SW480 (cell line): ENCODE data around the gene RBM42.
A peak's percentile ranks its signal among the peaks of the same experiment; 100 is the strongest.
"Not testable (repeated sequence)": the region's sequence is repeated elsewhere in the genome, so short reads cannot be mapped to it uniquely, and the experiment has no call there.

Experiments
- DNase-seq: peaks from one replicate; pipeline ENCODE4 v3.0.0-alpha.2; 2016; ENCODE audit warnings: low spot score

The RBM42 gene

GRCh38 chr19:35628565-35629331, at the start of gene RBM42:
TSS of gene RBM42 (plus strand) at chr19:35629036. CDS start at chr19:35629154, 118 bp downstream.
- DNase-seq, result peak; percentile 100

DNA sequence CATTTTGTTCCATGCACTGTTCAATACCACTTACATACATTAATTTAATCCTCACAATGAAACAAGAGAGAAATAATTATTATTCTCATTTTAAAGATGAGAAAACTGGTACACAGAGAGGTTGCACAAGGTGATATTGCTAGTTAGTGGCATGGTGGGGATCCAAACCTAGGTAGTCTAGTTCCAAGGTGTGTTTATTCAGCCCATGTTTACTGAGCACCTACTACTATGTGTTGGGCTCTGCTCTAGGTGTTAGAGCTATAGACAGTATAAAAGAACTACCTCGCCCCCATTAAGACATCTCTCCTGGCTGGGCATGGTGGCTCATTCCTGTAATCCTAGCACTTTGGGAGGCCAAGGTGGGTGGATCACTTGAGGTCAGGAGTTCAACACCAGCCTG, 46.1 kb upstream of the RBM42 start:
- no peak for DNase-seq

DNA sequence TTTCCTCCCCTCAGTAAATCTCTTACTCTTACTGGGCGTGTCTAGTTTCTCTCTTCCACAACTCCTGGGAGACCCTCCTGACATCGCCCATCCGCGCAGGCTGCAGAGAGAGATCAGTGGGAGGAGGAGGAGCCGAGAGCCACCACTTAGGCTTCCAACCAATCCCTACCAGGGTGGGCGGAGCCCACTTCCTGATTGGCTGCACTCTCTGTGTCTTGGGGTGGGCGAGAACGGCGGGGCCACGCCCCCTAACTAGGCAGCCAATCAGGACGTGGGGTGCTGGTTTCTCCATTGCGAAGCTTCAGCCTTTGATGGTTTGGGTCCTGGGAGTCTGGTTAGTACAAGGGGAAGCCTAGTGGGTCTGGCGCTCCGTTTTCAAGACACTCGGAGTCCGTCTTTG, 43.0 kb upstream of the RBM42 start, which contains the start of gene PMIS2:
PMIS2 (plus strand) TSS at position 326 of the 400 bp plus-strand sequence. CDS start 87 bp downstream, outside the sequence.
- no peak for DNase-seq

DNA sequence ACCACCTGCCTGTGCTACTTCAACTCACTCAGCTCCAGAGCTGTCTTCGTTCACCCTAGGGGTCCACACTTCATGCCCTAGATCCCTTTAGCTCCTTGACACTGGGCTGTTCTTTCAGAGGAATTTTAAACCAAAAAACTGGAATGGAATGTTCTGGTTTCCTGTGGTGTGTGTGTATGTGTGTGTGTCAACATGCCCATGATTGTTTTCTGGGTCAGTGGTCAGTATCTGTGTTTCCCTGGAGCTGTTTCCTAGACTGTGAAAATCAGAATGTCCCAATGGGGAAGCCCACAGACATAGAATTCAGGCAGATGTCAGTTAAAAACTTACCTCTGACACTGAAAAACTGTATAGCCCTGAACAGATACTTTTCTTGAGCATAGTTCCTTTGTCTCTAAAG, 41.5 kb upstream of the RBM42 start:
- no peak for DNase-seq

- no peak for DNase-seq
These were observed 38.0 kb upstream of the RBM42 start for GRCh38 chr19:35590875-35591274.

- DNase-seq, result peak; percentile 49
These were observed 36.6 kb upstream of the RBM42 start for GRCh38 chr19:35592226-35592625.

- DNase-seq, result not testable (repeated sequence)
These were observed 33.8 kb upstream of the RBM42 start for GRCh38 chr19:35595026-35595425.

GRCh38 chr19:35595928-35596327, 32.9 kb upstream of the RBM42 start:
- DNase-seq, result no peak

DNA sequence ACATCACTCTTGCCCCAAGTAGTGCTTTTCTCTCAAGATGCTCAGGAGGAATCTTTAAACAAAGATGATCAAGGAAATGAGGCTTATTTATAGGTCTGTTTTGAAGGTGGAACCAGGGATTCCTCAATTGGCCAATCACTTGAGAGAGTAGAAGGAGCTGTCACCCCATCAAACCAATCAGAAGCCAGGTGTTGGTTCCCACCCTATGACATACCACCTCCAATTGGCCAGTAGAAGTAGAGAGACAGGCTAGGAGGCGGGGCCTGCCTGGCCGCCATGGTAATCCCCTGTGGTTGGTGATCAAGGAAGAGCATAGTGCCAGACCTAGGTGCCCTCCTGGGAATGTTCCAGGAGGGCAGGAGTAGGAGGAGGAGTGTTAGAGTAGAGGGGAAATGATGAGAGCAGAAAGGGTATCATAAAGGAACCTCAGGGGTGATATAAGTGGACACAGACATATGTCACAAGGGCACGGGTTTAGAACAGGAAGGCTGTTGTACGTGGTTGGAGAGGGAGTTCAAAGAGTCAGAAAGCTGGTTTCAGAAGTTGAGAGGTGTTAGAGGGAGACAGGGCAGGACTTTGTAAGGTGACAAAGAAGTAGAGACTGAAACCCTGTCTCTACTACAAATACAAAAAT, 32.4 kb upstream of the RBM42 start:
- DNase-seq, result peak; percentile 84

- DNase-seq, result no peak
These were observed 26.9 kb upstream of the RBM42 start for GRCh38 chr19:35601971-35602370.

- DNase-seq, result peak; percentile 61
These were observed 24.4 kb upstream of the RBM42 start for GRCh38 chr19:35604436-35604835.

DNA sequence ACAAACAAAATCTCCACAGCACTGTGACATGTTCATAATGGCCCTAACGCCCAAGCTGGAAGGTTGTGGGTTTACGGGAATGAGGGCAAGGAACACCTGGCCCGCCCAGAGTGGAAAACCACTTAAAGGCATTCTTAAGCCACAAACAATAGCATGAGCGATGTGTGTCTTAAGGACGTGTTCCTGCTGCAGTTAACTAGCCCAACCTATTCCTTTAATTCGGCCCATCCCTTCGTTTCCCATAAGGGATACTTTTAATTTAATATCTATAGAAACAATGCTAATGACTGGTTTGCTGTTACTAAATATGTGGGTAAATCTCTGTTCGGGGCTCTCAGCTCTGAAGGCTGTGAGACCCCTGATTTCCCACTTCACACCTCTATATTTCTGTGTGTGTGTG, 21.7 kb upstream of the RBM42 start:
- not testable (repeated sequence) for DNase-seq

GRCh38 chr19:35607661-35608060, 21.2 kb upstream of the RBM42 start:
- DNase-seq, result no peak

DNA sequence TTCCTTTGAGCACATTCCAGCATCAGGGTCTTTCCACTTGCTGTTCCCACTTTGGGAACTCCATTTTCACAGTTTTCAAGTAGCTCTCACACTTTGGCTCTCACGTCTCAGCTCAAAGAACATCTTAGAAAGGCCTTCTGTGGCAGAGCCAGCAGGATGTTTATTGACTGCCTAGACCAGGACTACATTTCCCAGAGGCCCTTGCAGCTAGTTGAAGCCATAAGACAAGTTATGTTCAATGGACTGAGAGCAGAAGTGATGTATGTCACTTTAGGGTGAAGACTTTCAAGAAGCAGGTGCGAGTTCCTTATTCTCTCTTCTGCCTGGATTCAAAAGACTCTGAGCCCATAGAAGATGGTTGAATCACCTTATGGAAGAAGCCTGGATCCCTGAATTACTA, 20.6 kb upstream of the RBM42 start:
- no peak for DNase-seq

GRCh38 chr19:35609851-35610353, 18.9 kb upstream of the RBM42 start:
- DNase-seq, result peak; percentile 33

DNA sequence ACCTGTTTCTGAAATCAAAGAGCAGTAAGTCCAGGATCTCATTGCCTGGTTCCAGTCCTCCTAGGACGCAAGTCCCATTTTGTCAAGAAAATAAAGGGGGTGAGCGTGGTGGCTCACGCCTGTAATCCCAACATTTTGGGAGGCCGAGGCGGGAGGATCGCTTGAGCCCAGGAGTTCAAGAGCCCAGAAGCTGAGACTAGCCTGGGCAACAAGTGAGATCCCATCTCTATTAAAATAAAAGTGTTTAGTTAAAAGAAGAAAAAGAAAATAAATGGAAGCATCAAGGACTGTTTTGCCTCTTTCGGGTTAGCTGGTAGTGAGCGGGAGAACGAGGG, 16.6 kb upstream of the RBM42 start:
- DNase-seq, result no peak

DNA sequence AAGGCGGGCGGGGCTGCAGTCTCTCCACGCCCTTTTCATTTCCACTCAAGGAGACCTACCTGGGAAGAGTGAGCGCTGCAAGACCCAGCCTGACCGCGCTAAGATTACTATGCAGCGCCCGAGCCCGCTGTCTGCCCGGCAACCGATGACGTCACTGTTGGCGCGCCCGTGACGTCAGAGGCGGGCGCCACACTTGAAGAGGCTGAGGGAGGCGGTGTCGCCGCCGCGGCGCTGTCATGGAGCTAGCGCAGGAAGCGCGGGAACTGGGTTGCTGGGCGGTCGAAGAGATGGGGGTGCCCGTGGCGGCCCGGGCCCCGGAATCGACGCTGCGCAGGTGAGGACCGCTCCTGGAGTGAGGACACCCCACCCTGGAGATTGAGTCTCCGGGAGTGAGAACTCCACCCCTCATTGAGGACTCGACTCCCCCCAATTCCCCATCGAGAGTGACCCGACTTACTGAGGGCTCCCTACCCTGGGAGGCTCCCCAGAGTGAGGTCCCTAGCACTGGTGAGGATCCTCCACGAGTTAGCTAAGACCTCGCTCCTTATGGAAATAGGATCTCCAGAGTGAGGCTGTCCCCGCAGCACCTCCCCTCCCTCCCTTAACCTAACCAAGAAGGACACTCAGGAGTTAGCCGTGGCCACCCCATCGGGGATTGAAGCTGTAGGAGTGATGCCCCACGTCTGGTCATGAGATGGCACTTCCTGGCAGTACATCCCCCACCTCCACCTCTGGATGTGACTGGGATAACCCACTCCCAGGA, 16.1 kb upstream of the RBM42 start, which contains the start of gene HAUS5:
HAUS5 (plus strand) TSS at position 177 of the 763 bp plus-strand sequence; CDS start at position 237, 60 bp downstream.
- DNase-seq, result peak; percentile 95

DNA sequence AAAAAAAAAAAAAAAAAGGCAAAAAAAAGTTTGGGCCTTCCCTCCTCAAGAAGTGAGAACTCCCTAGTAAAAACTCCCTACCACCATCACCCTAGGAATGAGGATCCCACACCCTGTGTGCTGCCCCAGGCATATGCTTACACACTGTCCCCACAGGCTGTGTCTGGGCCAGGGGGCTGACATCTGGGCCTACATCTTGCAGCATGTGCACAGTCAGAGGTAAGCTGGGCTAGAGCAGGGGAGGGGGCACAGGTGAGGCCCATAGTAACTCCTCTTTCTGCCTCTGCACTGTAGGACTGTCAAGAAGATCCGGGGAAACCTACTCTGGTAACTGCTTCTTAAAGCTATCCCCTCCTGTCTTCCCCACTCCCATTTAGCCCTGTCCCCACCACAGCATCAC, 15.3 kb upstream of the RBM42 start:
- no peak for DNase-seq

DNA sequence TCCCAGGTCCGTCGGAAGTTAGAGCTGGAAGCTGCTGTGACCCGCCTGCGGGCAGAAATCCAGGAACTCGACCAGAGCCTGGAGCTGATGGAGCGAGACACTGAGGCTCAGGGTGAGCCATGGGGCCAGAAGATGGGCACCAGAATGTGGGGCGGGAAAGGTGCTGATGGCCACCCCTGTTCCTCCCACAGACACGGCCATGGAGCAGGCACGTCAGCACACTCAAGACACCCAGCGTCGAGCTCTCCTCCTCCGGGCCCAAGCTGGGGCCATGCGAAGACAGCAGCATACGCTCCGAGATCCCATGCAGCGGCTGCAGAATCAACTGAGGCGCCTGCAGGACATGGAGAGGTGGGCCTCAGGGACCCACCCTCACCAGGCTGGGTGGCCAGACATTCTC, 13.8 kb upstream of the RBM42 start:
- DNase-seq, result no peak

GRCh38 chr19:35618857-35619256, 10.0 kb upstream of the RBM42 start:
- no peak for DNase-seq

DNA sequence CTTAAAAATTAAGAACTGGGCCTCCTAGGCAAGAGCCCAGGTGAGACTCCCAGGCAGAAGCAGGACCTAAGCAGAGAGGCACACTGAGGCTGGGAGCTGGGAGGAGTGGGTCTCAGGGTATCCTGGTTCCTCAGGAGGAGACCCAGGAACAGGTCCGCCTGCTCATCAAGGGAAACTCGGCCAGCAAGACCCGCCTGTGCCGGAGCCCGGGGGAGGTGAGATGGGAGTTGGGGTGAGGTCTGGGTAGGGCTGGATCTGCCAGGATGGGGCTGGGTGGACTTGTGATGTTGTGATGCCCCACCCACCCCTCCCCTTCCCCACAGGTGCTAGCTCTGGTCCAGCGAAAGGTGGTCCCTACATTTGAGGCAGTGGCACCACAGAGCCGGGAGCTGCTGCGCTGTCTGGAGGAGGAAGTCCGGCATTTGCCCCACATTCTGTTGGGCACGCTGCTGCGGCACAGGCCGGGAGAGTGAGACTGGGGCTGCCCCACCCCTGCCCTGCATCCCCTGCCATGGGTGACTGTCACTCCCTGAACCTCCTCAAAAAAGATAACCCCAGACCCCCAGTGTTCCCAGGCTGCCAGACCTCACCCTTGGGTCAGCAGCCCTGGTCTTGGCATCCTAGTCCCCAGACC, 9.4 kb upstream of the RBM42 start:
- no peak for DNase-seq

DNA sequence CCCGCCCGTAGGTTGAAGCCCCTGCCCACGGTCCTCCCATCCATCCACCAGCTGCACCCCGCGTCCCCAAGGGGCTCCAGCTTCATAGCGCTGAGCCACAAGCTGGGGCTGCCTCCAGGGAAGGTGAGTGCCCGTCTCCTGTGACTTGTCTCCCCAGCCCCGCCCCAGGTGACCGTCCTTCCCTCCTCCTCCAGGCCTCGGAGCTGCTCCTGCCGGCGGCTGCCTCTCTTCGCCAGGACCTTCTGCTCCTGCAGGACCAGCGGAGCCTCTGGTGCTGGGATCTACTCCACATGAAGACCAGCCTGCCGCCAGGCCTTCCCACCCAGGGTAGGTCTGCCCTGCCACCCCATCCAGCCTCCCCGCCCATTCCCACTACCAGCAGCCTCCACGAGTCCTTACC, 8.8 kb upstream of the RBM42 start:
- no peak for DNase-seq
